Fibroblast of mammary gland (primary cell): Measurements from ENCODE around the gene PACRG.

Experiments used
- DNase-seq: peaks from one replicate; pipeline ENCODE4 v3.0.0-alpha.2; 2010; ENCODE audit warnings: low read depth
- H3K4me3 ChIP-seq: 2 replicates; pipeline ENCODE4 v1.5.1; 2011; ENCODE audit warnings: low read depth, mild to moderate bottlenecking, low read length, moderate library complexity; ENCODE audit not compliant: control insufficient read depth
- CTCF ChIP-seq: conservative IDR thresholded peaks from 2 replicates; pipeline ENCODE4 v1.5.1; 2011; ENCODE audit warnings: low read depth, low read length, inconsistent platforms; ENCODE audit not compliant: control insufficient read depth, insufficient read depth

PACRG gene

GRCh38 chr6:162715601-162716000 is 12.2 kb upstream of the PACRG start:
- no peak for TF ChIP-seq CTCF
- DNase-seq: no peak
- no peak overlapping the region for H3K4me3 ChIP-seq

- TF ChIP-seq CTCF: no peak
- H3K4me3 ChIP-seq: no peak overlapping the region
Observed at GRCh38 chr6:162719528-162719927, 8.2 kb upstream of the PACRG start.

GRCh38 chr6:162721404-162721687 is 6.4 kb upstream of the PACRG start:
- DNase-seq: no peak
- no peak for TF ChIP-seq CTCF
- no peak overlapping the region for H3K4me3 ChIP-seq

More at GRCh38 chr6:162719528-162719927, 8.2 kb upstream of the PACRG start:
- DNase-seq: no peak

GRCh38 chr6:162722226-162722625 is 5.5 kb upstream of the PACRG start:
- no peak for DNase-seq
- no peak overlapping the region for H3K4me3 ChIP-seq
- no peak for TF ChIP-seq CTCF

GRCh38 chr6:162722633-162723032 is 5.1 kb upstream of the PACRG start:
- no peak overlapping the region for H3K4me3 ChIP-seq
- TF ChIP-seq CTCF: no peak
- no peak for DNase-seq

GRCh38 chr6:162726947-162727321 is 840 bp upstream of the PACRG start:
- TF ChIP-seq CTCF: no peak
- H3K4me3 ChIP-seq: peak overlapping the region; percentile 71
- DNase-seq: no peak

GRCh38 chr6:162728197-162728596 is 423 bp downstream of the PACRG start:
- DNase-seq: peak; percentile 11
- H3K4me3 ChIP-seq: peak overlapping the region; percentile 62
- no peak for TF ChIP-seq CTCF
